ENCODE measurements around the gene CRIP1. TPM values are rescaled to one million over a fixed set of nuclear protein-coding genes. Genes with fewer than 3 reads are reported as not detected.

Gene CRIP1
- polyA plus RNA-seq, 1 donor (not counting 4 experiments of a cell fraction or from before 2014, with no cell fraction given): 1.7 TPM

GRCh38 chr14:105480807-105481801 lies 5.6 kb upstream of the CRIP1 start:
- Histone ChIP-seq H2AFZ (ENCODE audit: control insufficient read depth, low read length) (peak overlapping the region; percentile 27), H3K9me3 (ENCODE audit: control insufficient read depth, low read depth, low read length) (no peaks in the 10 kb centered on the region), H3K4me2 (ENCODE audit: control insufficient read depth, extremely low read depth, insufficient read depth, low read depth, low read length) (peak overlapping the region; percentile 89), H4K20me1 (ENCODE audit: control insufficient read depth, extremely low read depth, insufficient read depth, low read length) (no peaks in the 10 kb centered on the region), H3K9me1 (ENCODE audit: control insufficient read depth, extremely low read depth, insufficient read depth, low read length) (no peaks in the 10 kb centered on the region), H3K79me2 (ENCODE audit: control insufficient read depth, insufficient read depth, low read length) (no peaks in the 10 kb centered on the region), H3K9ac (ENCODE audit: control insufficient read depth, extremely low read depth, insufficient read depth, low read length) (peak overlapping the region; percentile 96), H3K27ac (ENCODE audit: control insufficient read depth, insufficient read depth, low read length) (peak overlapping the region; percentile 97), H3K36me3 (ENCODE audit: control insufficient read depth in 2 of 2, extremely low read depth in 1 of 2, insufficient read depth in 2 of 2, low read length in 2 of 2) (no peaks in the 10 kb centered on the region), H3K4me1 (ENCODE audit: control insufficient read depth, extremely low read depth, insufficient read depth, low read length) (peaks cover 33% of the 10 kb centered on the region), H3K27me3 (ENCODE audit: control insufficient read depth, extremely low read depth, insufficient read depth, low read length) (peaks cover 24% of the 10 kb centered on the region), H3K4me3 (ENCODE audit: control insufficient read depth in 2 of 3, extremely low read depth in 1 of 3, insufficient read depth in 2 of 3, low read depth in 1 of 3, low read length in 3 of 3) (peak overlapping the region; percentile 30 to 66 (median 33))
- DNase-seq (ENCODE audit: low read depth, low spot score): no peak
- dilution Hi-C loops (cut with MboI; ENCODE audit: extremely low pct_ligation_motif_present, low sequenced_read_pairs): no loop called here
- peak; percentile 69 for FAIRE-seq
- TF ChIP-seq EZH2 (IDR thresholded peaks at IDR 0.05; ENCODE audit: low read length) (no peak), CTCF (optimal IDR thresholded peaks at IDR 0.05 in 1 of 3, IDR thresholded peaks at IDR 0.05 in 1 of 3, conservative IDR thresholded peaks at IDR 0.05 in 1 of 3; ENCODE audit: extremely low read depth in 1 of 3, insufficient read depth in 2 of 3, low read length in 3 of 3) (peak in 2 of 3 experiments; percentile 96 to 100)

DNA sequence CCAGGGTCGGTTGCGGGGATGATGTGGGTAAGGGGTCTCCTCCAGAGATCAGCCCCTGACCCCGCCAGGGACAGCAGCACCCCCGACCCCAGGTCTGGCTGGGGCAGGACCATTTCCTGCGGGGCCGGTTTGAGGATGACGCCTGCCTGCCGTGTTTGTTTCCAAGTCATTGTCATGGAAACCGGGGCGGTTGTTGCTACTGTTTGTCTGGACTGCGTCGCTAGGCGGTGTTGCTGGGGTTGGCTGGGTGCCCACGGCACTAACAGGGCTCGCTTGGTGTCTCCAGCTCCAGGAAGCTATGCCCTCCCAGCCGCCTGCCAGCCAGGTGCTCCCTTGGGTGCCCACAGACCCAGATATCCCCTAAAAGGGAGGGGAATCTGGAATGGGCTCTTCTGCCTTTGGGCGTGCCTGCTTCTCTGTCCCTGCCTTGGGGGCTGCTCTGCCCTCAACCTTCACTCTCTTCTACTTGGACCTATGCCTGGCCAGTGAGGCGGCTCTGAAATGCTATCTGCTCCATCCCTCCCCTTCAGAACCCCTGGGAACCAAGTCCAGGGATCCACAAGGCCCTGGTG lies 4.7 kb upstream of the CRIP1 start:
- peak overlapping the region; percentile 96 for H3K9ac ChIP-seq (ENCODE audit: control insufficient read depth, extremely low read depth, insufficient read depth, low read length)
- H4K20me1 ChIP-seq (ENCODE audit: control insufficient read depth, extremely low read depth, insufficient read depth, low read length): no peaks in the 10 kb centered on the region
- no peaks in the 10 kb centered on the region for H3K9me3 ChIP-seq (ENCODE audit: control insufficient read depth, low read depth, low read length)
- dilution Hi-C loops (cut with MboI; ENCODE audit: extremely low pct_ligation_motif_present, low sequenced_read_pairs): no loop called here
- peaks cover 28% of the 10 kb centered on the region for H3K4me1 ChIP-seq (ENCODE audit: control insufficient read depth, extremely low read depth, insufficient read depth, low read length)
- H3K27me3 ChIP-seq (ENCODE audit: control insufficient read depth, extremely low read depth, insufficient read depth, low read length): peaks cover 29% of the 10 kb centered on the region
- FAIRE-seq (peak; percentile 85), DNase-seq (ENCODE audit: low read depth, low spot score) (peak; percentile 86)
- peak overlapping the region in 1 of 3 experiments; percentile 66 for H3K4me3 ChIP-seq (ENCODE audit: control insufficient read depth in 2 of 3, extremely low read depth in 1 of 3, insufficient read depth in 2 of 3, low read depth in 1 of 3, low read length in 3 of 3)
- TF ChIP-seq CTCF (optimal IDR thresholded peaks at IDR 0.05 in 1 of 3, IDR thresholded peaks at IDR 0.05 in 1 of 3, conservative IDR thresholded peaks at IDR 0.05 in 1 of 3; ENCODE audit: extremely low read depth in 1 of 3, insufficient read depth in 2 of 3, low read length in 3 of 3) (peak in 1 of 3 experiments; percentile 20), EZH2 (IDR thresholded peaks at IDR 0.05; ENCODE audit: low read length) (no peak)
- no peaks in the 10 kb centered on the region for H3K9me1 ChIP-seq (ENCODE audit: control insufficient read depth, extremely low read depth, insufficient read depth, low read length)
- H3K36me3 ChIP-seq (ENCODE audit: control insufficient read depth in 2 of 2, extremely low read depth in 1 of 2, insufficient read depth in 2 of 2, low read length in 2 of 2): no peaks in the 10 kb centered on the region
- peak overlapping the region; percentile 41 for H2AFZ ChIP-seq (ENCODE audit: control insufficient read depth, low read length)
- H3K4me2 ChIP-seq (ENCODE audit: control insufficient read depth, extremely low read depth, insufficient read depth, low read depth, low read length): peak overlapping the region; percentile 69
- H3K79me2 ChIP-seq (ENCODE audit: control insufficient read depth, insufficient read depth, low read length): no peaks in the 10 kb centered on the region
- H3K27ac ChIP-seq (ENCODE audit: control insufficient read depth, insufficient read depth, low read length): peak overlapping the region; percentile 97

Measured in keratinocyte (primary cell).